Large intestine (tissue), 3 donors: ENCODE results near the gene KCNIP4. TPM values are rescaled to one million over a fixed set of nuclear protein-coding genes. Genes with fewer than 3 reads are reported as not detected.
A peak's percentile ranks its signal among the peaks of the same experiment; 100 is the strongest.

Experiments used
- DNase-seq, 2 donors: peaks; one replicate each; pipeline versions ENCODE4 v3.0.0 to v3.0.0-alpha.2; 2013
- H3K27ac ChIP-seq: one replicate; pipeline ENCODE4 v1.5.1; 2013; ENCODE audit warnings: low read length
- H3K27me3 ChIP-seq: 2 replicates; pipeline ENCODE4 v1.6.1; 2013; ENCODE audit warnings: low read length; ENCODE audit not compliant: control insufficient read depth, insufficient read depth
- H3K36me3 ChIP-seq: 2 replicates; pipeline ENCODE4 v1.6.1; 2013; ENCODE audit warnings: low read length; ENCODE audit not compliant: control insufficient read depth, insufficient read depth
- H3K4me1 ChIP-seq: one replicate; pipeline ENCODE4 v1.6.1; 2013; ENCODE audit warnings: low read length; ENCODE audit not compliant: control insufficient read depth, insufficient read depth
- H3K4me3 ChIP-seq: one replicate; pipeline ENCODE4 v1.5.1; 2013; ENCODE audit warnings: low read length
- H3K9me3 ChIP-seq: one replicate; pipeline ENCODE4 v1.6.1; 2013; ENCODE audit warnings: mild to moderate bottlenecking, low read depth, low read length, moderate library complexity; ENCODE audit not compliant: control insufficient read depth
- WGBS: methylation state at CpG from one replicate; pipeline ENCODE4 v1.1.5; 2013; ENCODE audit warnings: low lambda C conversion rate; ENCODE audit not compliant: insufficient coverage; 5-methylcytosine and 5-hydroxymethylcytosine counted together
- polyA plus RNA-seq: library from polyadenylated mRNA; unstranded; fragments of 120-200 nt; gene quantifications from one replicate; pipeline ENCODE4 v1.2.1, GENCODE V29; 2013

KCNIP4 gene
- polyA plus RNA-seq, 1 donor, result 7.5 TPM

- Histone ChIP-seq H3K27ac (no peak overlapping the region), H3K27me3 (no peaks in the 10 kb centered on the region), H3K36me3 (no peaks in the 10 kb centered on the region), H3K4me1 (no peaks in the 10 kb centered on the region), H3K4me3 (no peak overlapping the region), H3K9me3 (no peaks in the 10 kb centered on the region)
- no peak for DNase-seq
- WGBS, result no CpG with 5 or more reads among the region's 3 CpGs
Measured at GRCh38 chr4:21118301-21118700, 830.3 kb downstream of the KCNIP4 start.

GRCh38 chr4:21117541-21118180 is 830.9 kb downstream of the KCNIP4 start:
- no peak overlapping the region for H3K27ac ChIP-seq
- no peak for DNase-seq
- no peaks in the 10 kb centered on the region for H3K27me3 ChIP-seq

GRCh38 chr4:21113496-21114223 is 834.9 kb downstream of the KCNIP4 start:
- no peaks in the 10 kb centered on the region for H3K27me3 ChIP-seq
- no CpG with 5 or more reads among the region's 3 CpGs for WGBS
- H3K4me3 ChIP-seq, result no peak overlapping the region
- no peaks in the 10 kb centered on the region for H3K9me3 ChIP-seq
- DNase-seq, result peak in 1 of 2 donors; percentile 10
- no peak overlapping the region for H3K27ac ChIP-seq
- no peaks in the 10 kb centered on the region for H3K4me1 ChIP-seq
- H3K36me3 ChIP-seq, result no peaks in the 10 kb centered on the region

More at GRCh38 chr4:21117541-21118180, 830.9 kb downstream of the KCNIP4 start:
- Histone ChIP-seq H3K9me3 (no peaks in the 10 kb centered on the region), H3K4me1 (no peaks in the 10 kb centered on the region), H3K4me3 (no peak overlapping the region), H3K36me3 (no peaks in the 10 kb centered on the region)
- WGBS, result 80% methylated on average over 1 of the region's 7 CpGs

- Histone ChIP-seq H3K4me1 (no peaks in the 10 kb centered on the region), H3K36me3 (no peaks in the 10 kb centered on the region), H3K27ac (no peak overlapping the region), H3K9me3 (no peaks in the 10 kb centered on the region), H3K27me3 (no peaks in the 10 kb centered on the region), H3K4me3 (no peak overlapping the region)
- DNase-seq, result no peak
Measured at GRCh38 chr4:21102667-21103066, 845.9 kb downstream of the KCNIP4 start.

- no peaks in the 10 kb centered on the region for H3K9me3 ChIP-seq
- no peaks in the 10 kb centered on the region for H3K27me3 ChIP-seq
- no peak overlapping the region for H3K4me3 ChIP-seq
- H3K4me1 ChIP-seq, result no peaks in the 10 kb centered on the region
- no peak overlapping the region for H3K27ac ChIP-seq
- no peaks in the 10 kb centered on the region for H3K36me3 ChIP-seq
- WGBS, result no CpG with 5 or more reads among the region's 1 CpG
- peak in 1 of 2 donors; percentile 14 for DNase-seq
Measured at GRCh38 chr4:21097865-21098264, 850.7 kb downstream of the KCNIP4 start.

GRCh38 chr4:21097026-21097425 is 851.5 kb downstream of the KCNIP4 start:
- no peaks in the 10 kb centered on the region for H3K4me1 ChIP-seq
- no peaks in the 10 kb centered on the region for H3K27me3 ChIP-seq
- H3K4me3 ChIP-seq, result no peak overlapping the region
- no peaks in the 10 kb centered on the region for H3K36me3 ChIP-seq
- WGBS, result 0% methylated on average over 1 of the region's 1 CpG
- DNase-seq, result no peak
- no peak overlapping the region for H3K27ac ChIP-seq
- no peaks in the 10 kb centered on the region for H3K9me3 ChIP-seq

GRCh38 chr4:21092531-21092930 is 856.0 kb downstream of the KCNIP4 start:
- DNase-seq, result peak in 1 of 2 donors; percentile 55
- Histone ChIP-seq H3K27ac (no peak overlapping the region), H3K36me3 (no peaks in the 10 kb centered on the region)

GRCh38 chr4:21090094-21090666 is 858.4 kb downstream of the KCNIP4 start:
- no peaks in the 10 kb centered on the region for H3K9me3 ChIP-seq
- H3K36me3 ChIP-seq, result no peaks in the 10 kb centered on the region
- 30% methylated on average over 2 of the region's 4 CpGs for WGBS
- no peaks in the 10 kb centered on the region for H3K27me3 ChIP-seq
- no peak overlapping the region for H3K27ac ChIP-seq
- DNase-seq, result peak in 1 of 2 donors; percentile 67
- H3K4me3 ChIP-seq, result no peak overlapping the region
- H3K4me1 ChIP-seq, result no peaks in the 10 kb centered on the region

More at GRCh38 chr4:21092531-21092930, 856.0 kb downstream of the KCNIP4 start:
- H3K27me3 ChIP-seq, result no peaks in the 10 kb centered on the region
- H3K4me3 ChIP-seq, result no peak overlapping the region
- H3K4me1 ChIP-seq, result no peaks in the 10 kb centered on the region
- no CpG with 5 or more reads among the region's 1 CpG for WGBS
- no peaks in the 10 kb centered on the region for H3K9me3 ChIP-seq

GRCh38 chr4:21083413-21083812 is 865.2 kb downstream of the KCNIP4 start:
- H3K27me3 ChIP-seq, result no peaks in the 10 kb centered on the region
- no peaks in the 10 kb centered on the region for H3K36me3 ChIP-seq
- no peaks in the 10 kb centered on the region for H3K4me1 ChIP-seq
- no peak overlapping the region for H3K4me3 ChIP-seq
- DNase-seq, result no peak
- no peaks in the 10 kb centered on the region for H3K9me3 ChIP-seq
- no peak overlapping the region for H3K27ac ChIP-seq

- Histone ChIP-seq H3K4me1 (no peaks in the 10 kb centered on the region), H3K27ac (no peak overlapping the region), H3K9me3 (no peaks in the 10 kb centered on the region), H3K27me3 (no peaks in the 10 kb centered on the region), H3K36me3 (no peaks in the 10 kb centered on the region), H3K4me3 (no peak overlapping the region)
- DNase-seq, result peak in 1 of 2 donors; percentile 7
- WGBS, result no CpG with 5 or more reads among the region's 2 CpGs
Measured at GRCh38 chr4:21077967-21078366, 870.6 kb downstream of the KCNIP4 start.
